Left ventricle myocardium inferior (tissue), 1 donor: ENCODE data around the gene EHF. TPM values are rescaled to one million over a fixed set of nuclear protein-coding genes. Genes with fewer than 3 reads are reported as not detected.

Experiments used
- DNase-seq: peaks from one replicate; pipeline ENCODE4 v3.0.0-alpha.2; 2020
- H3K27ac ChIP-seq: fragments of 200-600 bp; replicated peaks from 2 replicates; pipeline ENCODE4 v1.8.0; 2021
- H3K27me3 ChIP-seq: fragments of 200-600 bp; 2 replicates; pipeline ENCODE4 v1.8.0; 2021; ENCODE audit warnings: low read depth
- H3K36me3 ChIP-seq: fragments of 200-600 bp; 2 replicates; pipeline ENCODE4 v1.8.0; 2021
- H3K4me1 ChIP-seq: fragments of 200-600 bp; 2 replicates; pipeline ENCODE4 v1.8.0; 2021
- H3K4me3 ChIP-seq: fragments of 200-600 bp; 2 replicates; pipeline ENCODE4 v1.8.0; 2021; ENCODE audit warnings: mild to moderate bottlenecking, moderate library complexity
- H3K9me3 ChIP-seq: fragments of 200-600 bp; replicated peaks from 2 replicates; pipeline ENCODE4 v1.8.0; 2021
- intact Hi-C: fragments of 100-400 bp; cut with micrococcal nuclease; formaldehyde crosslinking; loops from one replicate; pipeline ENCODE4 v1.11.0; 2022
- total RNA-seq: library from RNA; stranded (reverse); fragmentation: NEBNext Ultra II Directional; extraction: Animal tissue kit (Norgen Biotek cat#: 25700); gene quantifications from one replicate; pipeline ENCODE4 v1.2.1, GENCODE V29; 2021
- TF ChIP-seq, protein P1 (sequence below): fragments of 200-600 bp; IDR thresholded peaks from 2 replicates; pipeline ENCODE4 v1.8.0; 2021; ENCODE audit warnings: antibody characterized with exemption, mild to moderate bottlenecking, borderline replicate concordance
- donor health status: DM: no; HTN: yes; CAD: no; lungs with severe emphysema.

The EHF gene
- total RNA-seq, 1 donor from 2014 or later: 1.6 TPM

- DNase-seq: no peak
- Histone ChIP-seq H3K27ac (no peak overlapping the region), H3K27me3 (no peaks in the 10 kb centered on the region), H3K36me3 (no peaks in the 10 kb centered on the region), H3K4me3 (no peak overlapping the region), H3K9me3 (no peaks in the 10 kb centered on the region), H3K4me1 (peaks cover 17% of the 10 kb centered on the region)
- intact Hi-C loops: no loop called here
- TF ChIP-seq, protein P1, sequence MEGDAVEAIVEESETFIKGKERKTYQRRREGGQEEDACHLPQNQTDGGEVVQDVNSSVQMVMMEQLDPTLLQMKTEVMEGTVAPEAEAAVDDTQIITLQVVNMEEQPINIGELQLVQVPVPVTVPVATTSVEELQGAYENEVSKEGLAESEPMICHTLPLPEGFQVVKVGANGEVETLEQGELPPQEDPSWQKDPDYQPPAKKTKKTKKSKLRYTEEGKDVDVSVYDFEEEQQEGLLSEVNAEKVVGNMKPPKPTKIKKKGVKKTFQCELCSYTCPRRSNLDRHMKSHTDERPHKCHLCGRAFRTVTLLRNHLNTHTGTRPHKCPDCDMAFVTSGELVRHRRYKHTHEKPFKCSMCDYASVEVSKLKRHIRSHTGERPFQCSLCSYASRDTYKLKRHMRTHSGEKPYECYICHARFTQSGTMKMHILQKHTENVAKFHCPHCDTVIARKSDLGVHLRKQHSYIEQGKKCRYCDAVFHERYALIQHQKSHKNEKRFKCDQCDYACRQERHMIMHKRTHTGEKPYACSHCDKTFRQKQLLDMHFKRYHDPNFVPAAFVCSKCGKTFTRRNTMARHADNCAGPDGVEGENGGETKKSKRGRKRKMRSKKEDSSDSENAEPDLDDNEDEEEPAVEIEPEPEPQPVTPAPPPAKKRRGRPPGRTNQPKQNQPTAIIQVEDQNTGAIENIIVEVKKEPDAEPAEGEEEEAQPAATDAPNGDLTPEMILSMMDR: no peak
Observed at GRCh38 chr11:34602245-34602644, 18.6 kb upstream of the EHF start.

GRCh38 chr11:34603129-34604001 is 17.5 kb upstream of the EHF start:
- TF ChIP-seq, protein P1: no peak
- Histone ChIP-seq H3K9me3 (no peaks in the 10 kb centered on the region), H3K27ac (no peak overlapping the region)

GRCh38 chr11:34604145-34604544 is 16.7 kb upstream of the EHF start:
- H3K36me3 ChIP-seq: no peaks in the 10 kb centered on the region
- no peaks in the 10 kb centered on the region for H3K9me3 ChIP-seq
- H3K4me3 ChIP-seq: no peak overlapping the region
- H3K4me1 ChIP-seq: peaks cover 17% of the 10 kb centered on the region
- TF ChIP-seq, protein P1: no peak
- DNase-seq: no peak
- no peak overlapping the region for H3K27ac ChIP-seq
- H3K27me3 ChIP-seq: no peaks in the 10 kb centered on the region
- intact Hi-C loops: no loop called here

More at GRCh38 chr11:34603129-34604001, 17.5 kb upstream of the EHF start:
- Histone ChIP-seq H3K27me3 (no peaks in the 10 kb centered on the region), H3K4me1 (peaks cover 17% of the 10 kb centered on the region), H3K36me3 (no peaks in the 10 kb centered on the region), H3K4me3 (no peak overlapping the region)
- DNase-seq: no peak
- intact Hi-C loops: no loop called here

DNA sequence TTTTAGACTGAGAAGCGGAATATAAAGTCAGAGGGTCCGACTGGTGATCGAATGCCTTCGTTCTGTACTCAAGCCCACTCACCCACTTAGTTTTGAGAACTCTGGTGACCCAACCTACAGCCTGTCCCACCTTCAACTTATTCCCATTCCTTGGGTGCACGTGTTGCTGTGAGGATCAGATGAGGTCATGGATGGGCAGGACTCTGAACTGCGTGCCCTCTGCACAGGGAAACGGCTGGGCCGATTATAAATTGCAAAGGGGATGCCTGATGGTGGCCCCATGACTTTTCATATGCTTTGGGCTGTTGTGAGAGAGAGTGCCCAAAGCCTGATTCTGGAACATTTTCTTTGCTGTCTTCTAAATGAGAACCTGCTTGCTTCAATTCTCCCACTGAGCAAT is 16.0 kb upstream of the EHF start:
- Histone ChIP-seq H3K4me1 (peaks cover 17% of the 10 kb centered on the region), H3K4me3 (no peak overlapping the region), H3K27me3 (no peaks in the 10 kb centered on the region), H3K36me3 (no peaks in the 10 kb centered on the region), H3K9me3 (no peaks in the 10 kb centered on the region), H3K27ac (no peak overlapping the region)
- TF ChIP-seq, protein P1: no peak
- DNase-seq: no peak
- intact Hi-C loops: no loop called here

GRCh38 chr11:34605481-34606325 is 15.2 kb upstream of the EHF start:
- Histone ChIP-seq H3K9me3 (no peaks in the 10 kb centered on the region), H3K27ac (no peak overlapping the region), H3K36me3 (no peaks in the 10 kb centered on the region), H3K27me3 (no peaks in the 10 kb centered on the region), H3K4me1 (peaks cover 10% of the 10 kb centered on the region), H3K4me3 (no peak overlapping the region)
- intact Hi-C loops: no loop called here
- DNase-seq: no peak
- TF ChIP-seq, protein P1: no peak
